ENCODE data around the gene RASA3. TPM values are rescaled to one million over a fixed set of nuclear protein-coding genes. Genes with fewer than 3 reads are reported as not detected.

Gene RASA3
- total and polyA plus RNA-seq, 2 of the 8 experiments (the other 6 are each of a cell fraction or from before 2014, with no cell fraction given), result 7.5 to 21.9 TPM

- Histone ChIP-seq H3K56ac (replicated peaks; ENCODE audit: insufficient read length, low read depth, low read length) (no peak overlapping the region), H4K5ac (ENCODE audit: insufficient read length, low read depth, low read length) (no peak overlapping the region), H2AK5ac (ENCODE audit: low read depth, low read length) (no peak overlapping the region), H2BK12ac (ENCODE audit: low read depth, low read length) (no peak overlapping the region), H2BK15ac (ENCODE audit: low read length) (no peak overlapping the region), H4K91ac (replicated peaks; ENCODE audit: insufficient read length, low read length) (no peak overlapping the region), H2BK120ac (replicated peaks; ENCODE audit: low read depth, low read length) (no peak overlapping the region), H3K79me2 (ENCODE audit: control insufficient read depth in 1 of 2, insufficient read depth in 2 of 2, low read length in 2 of 2) (no peaks in the 10 kb centered on the region), H3K14ac (ENCODE audit: insufficient read length) (no peak overlapping the region), H4K8ac (ENCODE audit: extremely low read depth, insufficient read depth, low read length) (no peak overlapping the region), H3K4me2 (ENCODE audit: insufficient read depth in 1 of 2, low read depth in 2 of 2, low read length in 2 of 2) (no peak overlapping the region), H3K18ac (ENCODE audit: extremely low read depth, low read length) (no peak overlapping the region), H3K79me1 (ENCODE audit: low read depth, low read length) (no peaks in the 10 kb centered on the region), H2AFZ (ENCODE audit: low read length) (no peak overlapping the region), H3K9ac (replicated peaks in 1 of 4; ENCODE audit: extremely low read depth in 1 of 4, low read depth in 3 of 4, low read length in 3 of 4) (no peak overlapping the region), H3K4me1 (replicated peaks in 1 of 4; ENCODE audit: control insufficient read depth in 3 of 4, insufficient read depth in 4 of 4, low read length in 3 of 4) (no peaks in the 10 kb centered on the region; a peak in 1 of 7 replicates), H3K23ac (ENCODE audit: insufficient read length) (no peak overlapping the region), H4K20me1 (replicated peaks in 1 of 2; ENCODE audit: control insufficient read depth in 1 of 2, insufficient read depth in 2 of 2, low read length in 2 of 2) (peaks cover 0 to 6% of the 10 kb centered on the region in 2 experiments), H2BK5ac (ENCODE audit: low read depth, low read length) (no peak overlapping the region), H3K36me3 (ENCODE audit: control insufficient read depth in 2 of 4, insufficient read depth in 4 of 4, low read length in 3 of 4) (no peaks in the 10 kb centered on the region), H3K23me2 (ENCODE audit: low read depth, low read length) (no peaks in the 10 kb centered on the region), H2BK20ac (ENCODE audit: low read length) (no peak overlapping the region), H3K27ac (ENCODE audit: low read depth, low read length) (no peak overlapping the region), H3K4me3 (ENCODE audit: extremely low read depth in 1 of 4, insufficient read depth in 2 of 4, low read depth in 3 of 4, low read length in 4 of 4) (no peak overlapping the region), H3K9me3 (ENCODE audit: insufficient read depth in 2 of 2, low read depth in 1 of 2, low read length in 1 of 2) (no peaks in the 10 kb centered on the region), H3K4ac (replicated peaks; ENCODE audit: insufficient read length, low read depth, low read length) (no peak overlapping the region), H3K27me3 (replicated peaks in 1 of 4; ENCODE audit: control insufficient read depth in 3 of 4, extremely low read depth in 1 of 4, insufficient read depth in 3 of 4, low read length in 3 of 4) (no peaks in the 10 kb centered on the region)
- ChIA-PET POLR2A (ENCODE audit: partially characterized antibody) (interaction anchor here (1.3 to 1.7 kb wide), 2 partner anchors 11 to 216 kb away, joined by 4 read pairs; no protein-coding TSS in a partner anchor), CTCF (ENCODE audit: partially characterized antibody) (interaction anchor here (0.6 to 2.3 kb wide), 3 partner anchors 8 to 203 kb away, joined by 3 to 9 read pairs (median 5); no protein-coding TSS in a partner anchor)
- no peak for FAIRE-seq
- WGBS, 2 experiments (ENCODE audit: extremely low coverage in 1 of 2, insufficient coverage in 1 of 2, insufficient read length in 1 of 2, insufficient replicate concordance in 2 of 2, low coverage in 1 of 2, low lambda C conversion rate in 2 of 2, missing lambda C conversion rate in 1 of 2), result 89% methylated on average over 4 of the region's 4 CpGs; no CpG with 5 or more reads in 1 of the 2 experiments
- DNase-seq (ENCODE audit: low read depth in 1 of 2, low spot score in 2 of 2), result no peak
- TF ChIP-seq SAP30 (IDR thresholded peaks at IDR 0.05; ENCODE audit: insufficient read depth, insufficient replicate concordance, low read length) (no peak), SIX5 (IDR thresholded peaks at IDR 0.05; ENCODE audit: low read depth, low read length) (no peak), HDAC6 (IDR thresholded peaks at IDR 0.05; ENCODE audit: low read depth, low read length) (no peak), CREB1 (IDR thresholded peaks at IDR 0.05) (no peak), MAX (IDR thresholded peaks at IDR 0.05) (no peak), POLR2AphosphoS5 (IDR thresholded peaks at IDR 0.05; ENCODE audit: low read depth, low read length) (no peak), CBX5 (IDR thresholded peaks at IDR 0.05; ENCODE audit: low read depth, low read length) (no peak), E2F6 (IDR thresholded peaks at IDR 0.05) (no peak), EGR1 (IDR thresholded peaks at IDR 0.05; ENCODE audit: borderline replicate concordance, low read depth, low read length) (no peak), GTF2F1 (IDR thresholded peaks at IDR 0.05; ENCODE audit: borderline replicate concordance, low read depth, low read length) (no peak), NRF1 (IDR thresholded peaks at IDR 0.05; ENCODE audit: low read depth, low read length) (no peak), RNF2 (IDR thresholded peaks at IDR 0.05; ENCODE audit: borderline replicate concordance, low read depth, low read length, missing control alignments, poor library complexity, severe bottlenecking) (no peak), RBBP5 (IDR thresholded peaks at IDR 0.05; ENCODE audit: borderline replicate concordance, low read depth, low read length) (no peak), EP300 (IDR thresholded peaks at IDR 0.05; ENCODE audit: borderline replicate concordance in 1 of 2, low read depth in 2 of 2, low read length in 2 of 2) (no peak)
Observed at GRCh38 chr13:114025405-114025713, 107.1 kb downstream of the RASA3 start.
